NCI-H446 treated with DMSO at 0.1 percent for 48 hours (cell line): ENCODE results near the gene SLC29A3.
"Not testable (repeated sequence)": the region's sequence is repeated elsewhere in the genome, so short reads cannot be mapped to it uniquely, and the experiment has no call there.

Experiments
- DNase-seq: peaks from one replicate; lab custom pipeline; 2025; lab: John Stamatoyannopoulos, UW

Gene SLC29A3

GRCh38 chr10:71319042-71319799, at the start of gene SLC29A3:
TSS of gene SLC29A3 (plus strand) at chr10:71319259. CDS start at chr10:71319310, 51 bp downstream.
- DNase-seq = peak; percentile 37

DNA sequence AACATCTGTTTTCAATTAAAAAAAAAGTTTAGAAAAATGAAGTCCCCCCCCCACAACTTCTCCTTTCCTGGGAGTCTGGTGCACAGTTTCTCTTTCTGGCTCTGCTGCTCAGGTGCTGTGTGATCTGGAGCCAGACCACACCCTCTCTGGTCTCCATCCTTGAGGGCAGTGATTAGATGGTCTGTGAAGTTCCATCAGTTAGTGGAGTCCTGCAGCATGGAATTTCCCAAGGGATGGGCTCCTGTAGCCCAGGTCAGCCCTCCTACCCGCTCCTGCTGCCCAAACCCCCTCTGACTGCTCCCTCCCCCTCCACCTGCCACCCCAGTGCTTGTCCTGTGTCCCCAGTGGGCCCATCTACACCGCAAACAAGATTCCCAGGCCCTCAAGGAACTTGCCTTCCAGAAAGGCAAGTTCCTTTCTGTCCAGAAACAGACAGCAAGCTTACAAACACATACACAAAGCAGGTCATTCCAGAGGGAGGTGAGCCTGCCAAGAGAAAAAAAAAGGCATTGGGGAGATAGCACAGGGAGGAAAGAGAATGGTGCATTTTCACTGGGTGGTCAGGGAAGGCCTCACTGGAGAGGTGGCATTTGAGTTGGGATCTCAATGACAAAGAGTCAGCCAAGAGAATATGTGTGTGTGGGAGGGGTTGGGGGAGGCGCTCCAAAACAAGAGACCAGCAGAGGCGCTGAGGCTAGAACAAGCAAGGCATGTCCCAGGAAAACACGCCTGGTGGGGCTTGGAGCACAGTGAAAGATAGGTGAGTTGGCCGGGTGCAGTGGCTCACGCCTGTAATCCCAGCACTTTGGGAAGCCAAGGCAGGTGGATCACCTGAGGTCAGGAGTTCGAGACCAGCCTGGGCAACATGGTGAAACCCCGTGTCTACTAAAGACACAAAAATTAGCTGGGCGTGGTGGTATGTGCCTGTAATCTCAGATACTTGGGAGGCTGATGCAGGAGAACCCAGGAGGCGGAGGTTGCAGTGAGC, 49.5 kb upstream of the SLC29A3 start:
- DNase-seq = no peak

GRCh38 chr10:71270301-71271220, 48.5 kb upstream of the SLC29A3 start:
- peak; percentile 34 for DNase-seq

GRCh38 chr10:71271662-71272055, 47.4 kb upstream of the SLC29A3 start:
- no peak for DNase-seq

GRCh38 chr10:71272056-71272771, 46.8 kb upstream of the SLC29A3 start:
- no peak for DNase-seq

GRCh38 chr10:71272974-71273373, 46.1 kb upstream of the SLC29A3 start:
- not testable (repeated sequence) for DNase-seq

- no peak for DNase-seq
Observed at GRCh38 chr10:71273506-71273905, 45.6 kb upstream of the SLC29A3 start.

DNA sequence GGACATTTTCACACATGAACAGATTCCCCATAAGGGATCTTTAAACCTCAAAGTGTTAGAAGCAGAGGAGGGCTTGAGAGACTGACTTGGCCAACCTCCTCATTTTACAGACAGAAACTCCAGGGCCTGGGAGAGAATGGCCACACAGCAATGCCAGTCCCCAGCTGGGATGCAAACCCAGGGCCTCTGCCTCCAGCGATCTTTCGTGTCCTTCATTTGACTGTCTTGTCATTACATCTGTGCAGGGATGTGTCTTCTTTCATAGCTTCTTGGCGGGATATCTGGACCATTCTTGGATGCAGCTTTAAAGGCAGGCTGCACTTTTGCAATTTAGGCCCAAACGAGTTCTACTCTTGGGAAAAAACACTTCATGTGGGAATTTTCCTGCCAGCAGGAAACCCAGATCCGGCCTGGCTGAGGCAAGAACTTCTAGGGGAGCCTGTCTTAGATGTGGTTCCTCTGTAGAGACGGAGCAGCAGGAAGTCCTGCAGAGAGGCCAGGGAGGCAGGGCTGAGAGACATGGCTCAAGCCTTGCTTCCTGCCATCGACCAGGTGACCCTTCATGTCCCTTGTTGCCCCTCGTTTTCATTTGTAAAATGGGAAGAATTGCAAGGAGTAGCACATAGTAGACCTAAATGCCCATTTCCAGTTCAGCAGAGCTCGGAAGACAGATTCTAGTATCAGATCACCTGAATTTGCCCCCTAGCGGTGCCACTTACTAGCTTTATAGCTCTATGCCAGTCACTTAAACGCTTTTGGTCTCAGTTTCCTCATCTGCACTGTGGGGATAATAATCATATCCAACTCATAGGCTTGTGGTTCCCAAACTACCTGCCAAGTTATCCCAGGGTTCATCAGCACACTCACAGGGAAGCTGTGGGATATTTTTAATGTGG, 43.9 kb upstream of the SLC29A3 start:
- no peak for DNase-seq

DNA sequence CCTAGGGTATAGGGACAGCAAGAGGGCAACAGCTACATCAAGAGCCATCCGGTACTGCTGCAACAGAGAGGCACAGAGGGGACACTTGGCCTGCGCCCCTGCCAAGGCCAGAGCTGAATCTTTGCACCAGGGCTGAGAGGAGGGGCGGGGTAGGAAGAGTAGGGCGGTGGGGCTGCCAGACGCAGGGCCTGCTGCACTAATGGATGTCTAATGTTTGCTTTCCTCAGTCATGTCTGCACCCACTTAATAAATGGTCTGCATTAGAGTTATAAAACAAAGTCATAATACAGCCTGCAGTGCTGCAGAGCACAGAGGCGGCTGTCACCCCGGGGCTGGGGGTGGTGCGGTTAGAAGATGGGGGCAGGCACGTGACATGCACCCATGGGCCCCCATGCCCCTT, 42.2 kb upstream of the SLC29A3 start:
- no peak for DNase-seq

GRCh38 chr10:71277914-71278665, 41.0 kb upstream of the SLC29A3 start:
- DNase-seq = no peak

- peak; percentile 50 for DNase-seq
Observed at GRCh38 chr10:71278691-71279588, 40.1 kb upstream of the SLC29A3 start.

GRCh38 chr10:71279590-71280170, 39.4 kb upstream of the SLC29A3 start:
- no peak for DNase-seq

- no peak for DNase-seq
Observed at GRCh38 chr10:71280216-71280615, 38.8 kb upstream of the SLC29A3 start.

GRCh38 chr10:71280825-71281224, 38.2 kb upstream of the SLC29A3 start:
- no peak for DNase-seq

DNA sequence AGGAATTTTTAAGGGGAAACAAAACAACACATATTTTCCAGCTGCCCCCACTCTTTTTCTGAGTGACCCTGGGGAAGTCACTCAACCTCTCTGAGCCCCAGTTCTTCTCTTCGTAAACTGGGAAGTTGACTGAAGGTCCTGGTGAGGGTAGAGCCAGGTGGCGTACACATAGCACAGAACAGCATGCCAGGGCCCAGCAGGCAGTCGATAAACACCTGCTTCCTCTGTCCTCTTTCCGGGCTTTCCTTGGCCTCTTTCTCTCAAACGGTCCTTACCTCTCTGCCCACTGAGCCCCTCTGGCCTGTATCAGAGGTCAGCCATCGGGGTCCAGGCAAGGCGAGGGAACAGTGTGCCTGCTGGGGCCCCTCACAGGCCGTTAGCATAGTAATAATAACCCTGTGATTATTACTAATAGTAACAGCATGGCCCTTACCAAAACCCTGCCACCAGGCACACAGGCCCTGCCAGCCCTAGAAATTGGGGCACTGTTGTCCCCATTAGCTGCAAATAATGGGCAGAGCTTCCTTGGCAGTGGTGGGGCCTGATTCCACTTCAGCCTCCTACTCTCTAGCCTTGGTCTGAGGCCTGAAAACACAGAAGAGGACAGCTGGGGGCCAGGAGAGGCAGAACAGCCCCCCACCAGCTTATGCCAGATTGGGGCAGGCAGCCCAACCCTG, 37.3 kb upstream of the SLC29A3 start:
- no peak for DNase-seq

- no peak for DNase-seq
Observed at GRCh38 chr10:71282323-71282680, 36.8 kb upstream of the SLC29A3 start.

GRCh38 chr10:71283410-71283809, 35.6 kb upstream of the SLC29A3 start:
- no peak for DNase-seq
